GM23338 (cell line): ENCODE data around the gene CFAP53.

Experiments
- CREB1 ChIP-seq: fragments of 250-450 bp; sonication (Bioruptor Pico); IDR thresholded peaks from 2 replicates; pipeline ENCODE4 v1.5.0; 2020; ENCODE audit warnings: low read depth, mild to moderate bottlenecking, moderate library complexity
- EZH2 ChIP-seq: fragments of 200-600 bp; sonication (generic); IDR thresholded peaks from one replicate; pipeline ENCODE4 v1.8.0; 2017; ENCODE audit warnings: antibody characterized with exemption, mild to moderate bottlenecking, low read depth; ENCODE audit not compliant: unreplicated experiment
- EZH2phosphoT487 ChIP-seq: fragments of 200-600 bp; sonication (generic); IDR thresholded peaks from one replicate; pipeline ENCODE4 v1.8.1; 2018; ENCODE audit warnings: antibody characterized with exemption; ENCODE audit not compliant: unreplicated experiment
- POLR2AphosphoS5 ChIP-seq: IDR thresholded peaks from 2 replicates; pipeline ENCODE4 v1.6.1; 2016; ENCODE audit warnings: antibody characterized with exemption, low read depth
- TF ChIP-seq, protein P1 (sequence below), 2 experiments: fragments of 200-600 bp in 1 of 2; sonication (generic) in 1 of 2; conservative IDR thresholded peaks; 2 replicates each; pipeline versions ENCODE4 v1.5.1 to v1.6.1; 2016 to 2017; ENCODE audit warnings: antibody characterized with exemption in 2 of 2, low read depth in 2 of 2, mild to moderate bottlenecking in 2 of 2, moderate library complexity in 1 of 2
- TF ChIP-seq, protein P2 (sequence below): IDR thresholded peaks from one replicate; pipeline ENCODE4 v1.6.1; 2018; ENCODE audit warnings: antibody characterized with exemption; ENCODE audit not compliant: unreplicated experiment

DNA sequence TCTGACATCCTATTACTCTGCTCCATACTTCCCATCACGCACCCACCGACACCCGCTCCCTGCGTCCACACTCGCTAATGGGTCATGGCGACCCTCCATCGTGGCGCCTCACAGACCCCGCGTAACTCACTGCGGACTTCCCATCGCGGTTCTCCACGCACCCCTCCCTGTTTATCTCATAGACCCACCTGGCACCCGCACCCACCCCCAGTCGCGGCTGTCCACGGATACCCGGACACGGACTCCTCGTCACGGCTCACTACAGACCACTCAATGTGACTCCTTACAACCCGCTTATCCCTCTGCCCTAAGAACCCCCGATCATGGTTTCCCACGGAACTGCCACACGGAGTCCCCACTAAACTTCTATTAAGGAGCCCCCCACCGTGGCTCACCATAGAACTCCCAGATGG is 20.7 kb upstream of the CFAP53 start:
- TF ChIP-seq, protein P1, sequence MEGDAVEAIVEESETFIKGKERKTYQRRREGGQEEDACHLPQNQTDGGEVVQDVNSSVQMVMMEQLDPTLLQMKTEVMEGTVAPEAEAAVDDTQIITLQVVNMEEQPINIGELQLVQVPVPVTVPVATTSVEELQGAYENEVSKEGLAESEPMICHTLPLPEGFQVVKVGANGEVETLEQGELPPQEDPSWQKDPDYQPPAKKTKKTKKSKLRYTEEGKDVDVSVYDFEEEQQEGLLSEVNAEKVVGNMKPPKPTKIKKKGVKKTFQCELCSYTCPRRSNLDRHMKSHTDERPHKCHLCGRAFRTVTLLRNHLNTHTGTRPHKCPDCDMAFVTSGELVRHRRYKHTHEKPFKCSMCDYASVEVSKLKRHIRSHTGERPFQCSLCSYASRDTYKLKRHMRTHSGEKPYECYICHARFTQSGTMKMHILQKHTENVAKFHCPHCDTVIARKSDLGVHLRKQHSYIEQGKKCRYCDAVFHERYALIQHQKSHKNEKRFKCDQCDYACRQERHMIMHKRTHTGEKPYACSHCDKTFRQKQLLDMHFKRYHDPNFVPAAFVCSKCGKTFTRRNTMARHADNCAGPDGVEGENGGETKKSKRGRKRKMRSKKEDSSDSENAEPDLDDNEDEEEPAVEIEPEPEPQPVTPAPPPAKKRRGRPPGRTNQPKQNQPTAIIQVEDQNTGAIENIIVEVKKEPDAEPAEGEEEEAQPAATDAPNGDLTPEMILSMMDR (conservative IDR thresholded peaks at IDR 0.05; ENCODE audit: low read depth in 2 of 2): no peak
- no peak for TF ChIP-seq EZH2phosphoT487
- TF ChIP-seq POLR2AphosphoS5: no peak
- no peak for TF ChIP-seq CREB1 (CRISPR knock-in tag)
- no peak for TF ChIP-seq EZH2
- TF ChIP-seq, protein P2, sequence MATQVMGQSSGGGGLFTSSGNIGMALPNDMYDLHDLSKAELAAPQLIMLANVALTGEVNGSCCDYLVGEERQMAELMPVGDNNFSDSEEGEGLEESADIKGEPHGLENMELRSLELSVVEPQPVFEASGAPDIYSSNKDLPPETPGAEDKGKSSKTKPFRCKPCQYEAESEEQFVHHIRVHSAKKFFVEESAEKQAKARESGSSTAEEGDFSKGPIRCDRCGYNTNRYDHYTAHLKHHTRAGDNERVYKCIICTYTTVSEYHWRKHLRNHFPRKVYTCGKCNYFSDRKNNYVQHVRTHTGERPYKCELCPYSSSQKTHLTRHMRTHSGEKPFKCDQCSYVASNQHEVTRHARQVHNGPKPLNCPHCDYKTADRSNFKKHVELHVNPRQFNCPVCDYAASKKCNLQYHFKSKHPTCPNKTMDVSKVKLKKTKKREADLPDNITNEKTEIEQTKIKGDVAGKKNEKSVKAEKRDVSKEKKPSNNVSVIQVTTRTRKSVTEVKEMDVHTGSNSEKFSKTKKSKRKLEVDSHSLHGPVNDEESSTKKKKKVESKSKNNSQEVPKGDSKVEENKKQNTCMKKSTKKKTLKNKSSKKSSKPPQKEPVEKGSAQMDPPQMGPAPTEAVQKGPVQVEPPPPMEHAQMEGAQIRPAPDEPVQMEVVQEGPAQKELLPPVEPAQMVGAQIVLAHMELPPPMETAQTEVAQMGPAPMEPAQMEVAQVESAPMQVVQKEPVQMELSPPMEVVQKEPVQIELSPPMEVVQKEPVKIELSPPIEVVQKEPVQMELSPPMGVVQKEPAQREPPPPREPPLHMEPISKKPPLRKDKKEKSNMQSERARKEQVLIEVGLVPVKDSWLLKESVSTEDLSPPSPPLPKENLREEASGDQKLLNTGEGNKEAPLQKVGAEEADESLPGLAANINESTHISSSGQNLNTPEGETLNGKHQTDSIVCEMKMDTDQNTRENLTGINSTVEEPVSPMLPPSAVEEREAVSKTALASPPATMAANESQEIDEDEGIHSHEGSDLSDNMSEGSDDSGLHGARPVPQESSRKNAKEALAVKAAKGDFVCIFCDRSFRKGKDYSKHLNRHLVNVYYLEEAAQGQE: no peak
